HCT116 (cell line): ENCODE results near the gene CYP26B1.
A peak's percentile ranks its signal among the peaks of the same experiment; 100 is the strongest.

Source experiments
- CTCF ChIP-seq, 3 experiments: fragments of 200-600 bp in 1 of 3; sonication (generic) in 1 of 3; IDR thresholded peaks in 2 of 3; conservative IDR thresholded peaks in 1 of 3; 2 replicates each; pipeline ENCODE4 v1.5.1; 2012 to 2017; ENCODE audit warnings: low read depth in 2 of 3, low read length in 2 of 3, antibody characterized with exemption in 1 of 3, borderline replicate concordance in 1 of 3, control low read depth in 1 of 3, mild to moderate bottlenecking in 1 of 3, mixed read lengths in 1 of 3, mixed run types in 1 of 3, moderate library complexity in 1 of 3; ENCODE audit not compliant: insufficient read depth in 1 of 3
- EGR1 ChIP-seq: IDR thresholded peaks from 2 replicates; pipeline ENCODE4 v1.6.1; 2012; ENCODE audit warnings: low read depth
- EZH2 ChIP-seq: fragments of 200-600 bp; sonication (generic); IDR thresholded peaks from 2 replicates; pipeline ENCODE4 v1.6.1; 2017; ENCODE audit warnings: antibody characterized with exemption, mixed run types
- EZH2phosphoT487 ChIP-seq: fragments of 200-600 bp; IDR thresholded peaks from 2 replicates; pipeline ENCODE4 v1.6.1; 2018; ENCODE audit warnings: antibody characterized with exemption, borderline replicate concordance
- POLR2A ChIP-seq: IDR thresholded peaks from 2 replicates; pipeline ENCODE4 v1.7.0; 2011; ENCODE audit warnings: borderline replicate concordance; ENCODE audit not compliant: insufficient read depth, insufficient read length; ENCODE audit errors: extremely low read depth
- RAD21 ChIP-seq: IDR thresholded peaks from 2 replicates; pipeline ENCODE4 v1.6.1; 2012; ENCODE audit warnings: low read depth, mild to moderate bottlenecking
- SIN3A ChIP-seq: IDR thresholded peaks from 2 replicates; pipeline ENCODE4 v1.6.1; 2012; ENCODE audit warnings: low read depth
- SP1 ChIP-seq: IDR thresholded peaks from 2 replicates; pipeline ENCODE4 v1.6.1; 2012; ENCODE audit warnings: low read depth
- YY1 ChIP-seq: IDR thresholded peaks from 2 replicates; pipeline ENCODE4 v1.6.1; 2011; ENCODE audit warnings: low read length, low read depth, moderate library complexity, mild to moderate bottlenecking; ENCODE audit not compliant: insufficient replicate concordance; ENCODE audit errors: extremely low read depth
- ZBTB33 ChIP-seq: IDR thresholded peaks from 2 replicates; pipeline ENCODE4 v1.6.1; 2011; ENCODE audit warnings: mild to moderate bottlenecking, low read length, moderate library complexity; ENCODE audit not compliant: insufficient replicate concordance; ENCODE audit errors: extremely low read depth
- ZNF274 ChIP-seq: fragments of 200-500 bp; sonication (Bioruptor generic); IDR thresholded peaks from 2 replicates; pipeline ENCODE4 v1.6.1; 2014; ENCODE audit warnings: mild to moderate bottlenecking, low read depth, low read length, inconsistent platforms

- TF ChIP-seq CTCF (IDR thresholded peaks at IDR 0.05 in 2 of 3, conservative IDR thresholded peaks at IDR 0.05 in 1 of 3; ENCODE audit: borderline replicate concordance in 1 of 3, insufficient read depth in 1 of 3, low read depth in 2 of 3, low read length in 2 of 3), result no peak
- TF ChIP-seq SIN3A, result no peak
- TF ChIP-seq EZH2, result no peak
- TF ChIP-seq RAD21, result no peak
- TF ChIP-seq ZNF274, result no peak
- no peak for TF ChIP-seq EZH2phosphoT487
- TF ChIP-seq SP1, result peak; percentile 79
- no peak for TF ChIP-seq ZBTB33
- TF ChIP-seq YY1, result no peak
- no peak for TF ChIP-seq POLR2A
- TF ChIP-seq EGR1, result no peak
Observed at GRCh38 chr2:72115110-72116080, 32.3 kb downstream of the CYP26B1 start.
